ENCODE results near the gene CD209.

GRCh38 chr19:7756258-7756657, 8.9 kb upstream of the CD209 start:
- TF ChIP-seq CTCF (IDR thresholded peaks at IDR 0.05) = no peak
- no peak for TF ChIP-seq EZH2 (IDR thresholded peaks at IDR 0.05)
- TF ChIP-seq EZH2phosphoT487 (IDR thresholded peaks at IDR 0.05) = no peak

Data from neural progenitor cell (in vitro differentiated cells).